ENCODE measurements around the gene CYP27C1.
"Not testable (repeated sequence)": the region's sequence is repeated elsewhere in the genome, so short reads cannot be mapped to it uniquely, and the experiment has no call there.

Gene CYP27C1

GRCh38 chr2:127220768-127221527, 849 bp upstream of the CYP27C1 start:
- DNase-seq = no peak

DNA sequence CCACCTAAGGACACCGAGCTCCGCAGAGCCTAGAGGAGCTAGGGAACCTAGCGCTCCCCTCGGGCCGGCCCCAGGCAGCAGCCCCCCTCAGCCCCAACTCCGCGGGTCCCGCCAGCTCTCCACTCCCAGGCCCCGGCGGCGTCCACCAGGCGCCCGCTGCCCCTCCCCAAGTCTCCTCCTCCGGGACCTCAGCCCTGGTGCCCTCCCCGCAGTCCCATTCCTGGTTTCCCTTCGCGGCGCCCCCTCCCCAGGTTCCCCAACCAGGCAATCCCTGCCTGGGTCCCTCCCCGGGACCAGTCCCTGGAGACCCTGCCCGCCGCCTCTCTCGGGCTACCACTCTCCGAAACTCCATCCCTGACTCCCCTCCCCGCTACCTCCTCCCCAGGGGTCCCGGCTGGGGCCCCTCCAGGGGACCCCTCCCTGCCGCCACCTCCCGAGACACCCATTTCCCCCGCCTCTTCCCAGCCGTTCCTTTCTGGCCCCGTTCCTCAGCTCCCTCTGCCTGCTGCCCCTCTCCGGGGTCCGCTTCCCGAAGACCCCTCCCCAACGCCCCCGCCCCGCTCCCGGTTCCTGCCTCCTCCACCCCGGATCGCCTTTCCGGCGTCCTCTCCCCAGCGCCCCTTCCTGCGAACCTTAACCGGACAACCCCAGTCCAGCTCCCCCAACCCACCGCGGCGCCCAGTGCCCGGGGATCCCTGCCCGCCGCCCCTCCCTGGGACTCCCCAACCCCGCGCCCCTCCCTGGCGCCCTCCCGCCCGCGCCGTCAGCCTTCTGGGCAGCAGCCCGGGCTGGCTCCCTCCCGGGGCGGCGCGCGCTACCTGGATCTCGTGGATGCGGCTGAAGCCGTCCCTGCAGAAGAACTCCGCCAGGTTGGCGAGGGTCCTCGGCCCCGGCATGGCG, 678 bp downstream of the CYP27C1 start:
- DNase-seq = no peak

DNA sequence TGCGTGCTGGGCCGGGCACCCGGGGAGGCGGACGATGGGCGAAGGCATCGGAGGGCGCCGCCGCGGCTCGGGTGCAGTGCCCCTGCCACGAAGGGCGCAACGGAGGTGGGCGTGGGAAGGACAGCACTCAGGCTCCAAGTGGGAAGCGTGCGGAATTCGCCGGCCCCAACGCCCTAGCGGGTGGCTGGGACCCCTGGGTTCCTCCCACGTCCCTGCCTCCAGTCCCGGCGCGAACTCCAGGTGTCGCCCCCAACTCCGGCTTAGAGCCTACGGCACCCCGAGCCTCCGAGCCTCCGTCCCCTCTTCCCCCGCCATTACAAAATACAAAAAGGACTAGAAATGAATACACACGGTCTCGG, 1.3 kb downstream of the CYP27C1 start:
- DNase-seq = no peak

DNA sequence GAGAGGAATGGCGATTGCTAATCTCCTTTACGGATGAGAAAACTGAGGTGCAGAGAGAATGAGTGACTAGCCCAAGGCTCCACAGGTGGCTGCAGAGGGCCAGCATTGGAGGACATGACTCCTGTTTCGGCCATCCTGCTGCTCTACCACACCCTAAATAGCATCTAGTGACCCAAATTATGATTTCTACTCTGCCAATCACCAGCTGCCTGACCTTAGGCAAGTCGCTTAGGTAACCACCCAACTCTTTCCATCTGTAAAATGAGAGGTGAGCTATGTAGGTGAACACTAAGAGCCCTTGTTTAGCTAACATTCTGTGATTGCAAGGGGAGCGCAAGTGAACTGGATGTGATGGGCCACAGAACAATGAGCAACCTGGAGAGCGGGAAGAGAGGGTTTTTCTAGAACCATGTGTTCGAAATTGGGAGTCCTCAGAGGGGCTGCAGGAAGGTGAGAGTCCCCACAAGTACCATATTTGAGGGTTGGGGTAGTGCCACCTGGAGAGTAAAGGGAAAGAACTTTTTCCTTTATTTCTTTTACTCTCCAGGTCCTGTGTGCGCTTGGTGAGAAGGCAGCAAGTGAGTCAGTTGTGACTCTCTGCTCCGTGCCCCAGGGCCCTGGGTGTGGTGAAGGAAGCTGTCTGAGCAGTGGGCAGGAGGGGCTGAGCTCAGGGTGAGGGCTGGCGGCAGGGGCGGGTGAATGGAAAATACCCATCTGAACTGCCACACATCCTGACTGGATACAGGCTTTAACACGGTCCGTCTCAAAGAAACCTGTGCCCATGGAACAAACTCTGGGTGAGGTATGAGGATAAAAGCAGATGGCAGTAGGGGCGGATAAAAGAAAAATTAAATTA, 2.4 kb downstream of the CYP27C1 start:
- no peak for DNase-seq

GRCh38 chr2:127216593-127216992, 3.5 kb downstream of the CYP27C1 start:
- no peak for DNase-seq

DNA sequence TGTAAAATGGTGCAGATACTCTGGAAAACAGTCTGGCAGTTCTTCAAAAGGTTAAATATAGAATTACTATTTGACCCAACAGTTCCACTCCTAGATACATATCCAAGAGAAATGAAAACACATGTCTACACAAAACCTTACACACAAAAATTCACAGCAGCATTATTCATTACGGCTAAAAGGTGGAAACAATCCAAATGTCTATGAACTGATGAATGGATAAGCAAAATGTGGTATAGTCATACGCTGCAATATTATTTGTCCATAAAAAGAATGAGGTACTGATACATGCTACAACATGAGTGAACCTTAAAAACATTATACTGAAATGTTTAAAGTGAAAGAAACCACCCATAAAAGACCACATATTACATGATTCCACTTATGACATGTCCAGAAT, 4.0 kb downstream of the CYP27C1 start:
- no peak for DNase-seq

DNA sequence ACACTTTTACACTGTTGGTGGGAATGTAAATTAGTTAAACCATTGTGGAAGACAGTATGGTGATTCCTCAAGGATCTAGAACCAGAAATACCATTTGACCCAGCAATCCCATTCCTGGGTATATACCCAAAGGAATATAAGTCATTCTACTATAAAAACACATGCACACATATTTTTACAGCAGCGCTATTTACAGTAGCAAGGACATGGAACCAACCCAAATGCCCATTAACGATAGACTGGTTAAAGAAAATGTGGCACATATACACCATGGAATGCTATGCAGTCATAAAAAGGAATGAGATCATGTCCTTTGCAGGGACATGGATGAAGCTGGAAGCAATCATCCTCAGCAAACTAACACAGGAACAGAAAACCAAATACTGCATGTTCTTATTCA, 5.9 kb downstream of the CYP27C1 start:
- not testable (repeated sequence) for DNase-seq

DNA sequence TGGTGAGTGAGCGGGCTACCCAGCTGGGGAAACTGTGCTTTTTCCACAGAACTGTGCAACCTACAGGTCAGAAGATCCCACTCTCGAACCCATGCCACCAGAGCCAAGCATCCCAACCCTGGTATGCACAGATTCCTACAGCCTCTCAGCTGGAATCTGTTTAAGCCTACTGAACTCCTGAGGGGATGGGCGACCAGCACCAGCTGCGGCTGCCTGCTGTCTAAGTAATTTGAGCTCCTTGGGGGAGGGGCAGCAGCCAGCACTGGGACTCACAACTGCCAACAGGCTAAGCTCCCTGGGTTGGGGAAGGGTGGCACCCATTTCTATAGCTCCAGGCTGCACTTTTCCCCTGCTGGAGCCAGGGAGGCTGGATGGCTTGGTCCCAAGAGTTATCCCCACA, 11.8 kb downstream of the CYP27C1 start:
- DNase-seq = peak; percentile 98

DNA sequence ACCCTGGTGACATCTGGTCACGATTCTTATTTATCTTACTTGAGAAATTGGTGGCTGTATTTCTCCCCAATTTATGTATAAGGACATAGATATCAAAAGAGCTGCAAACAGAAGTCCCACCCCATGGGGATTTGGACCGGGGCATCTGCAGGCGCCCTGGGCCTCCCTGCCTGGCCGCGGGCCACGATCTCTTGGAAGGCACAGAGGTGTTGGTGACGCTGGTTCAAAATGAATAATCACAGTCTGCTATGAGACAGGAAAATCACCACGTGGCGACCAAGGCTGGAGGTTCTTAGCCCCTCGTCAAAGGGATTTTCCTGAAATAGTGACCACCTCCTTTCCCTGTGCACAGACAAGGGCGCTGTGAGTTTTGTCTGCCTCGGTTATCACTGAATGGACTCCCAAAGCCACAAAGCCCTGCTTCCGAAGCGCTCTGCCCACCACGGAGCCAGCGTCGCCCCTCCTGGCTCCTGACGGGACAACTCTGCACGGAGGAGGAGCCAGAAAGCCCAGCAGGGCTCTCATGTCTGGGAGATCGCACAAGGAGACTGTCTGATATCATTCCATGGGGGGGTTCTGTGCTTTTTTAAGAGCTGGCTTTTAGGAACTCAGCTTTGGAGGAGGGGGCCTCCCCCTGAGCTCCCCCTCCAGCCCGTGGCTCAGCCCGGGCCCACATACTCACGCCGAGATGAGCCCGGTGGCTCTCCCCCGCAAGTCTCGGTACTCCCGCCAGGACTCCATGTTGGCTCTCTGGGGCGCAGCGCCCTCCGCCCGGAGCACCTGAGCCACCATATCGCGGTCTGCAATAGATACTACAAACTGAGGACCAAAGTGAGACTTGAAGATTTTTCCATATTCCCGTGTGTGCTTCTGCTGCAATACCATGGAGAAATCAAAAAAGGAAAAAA, 14.6 kb downstream of the CYP27C1 start:
- no peak for DNase-seq

- DNase-seq = no peak
Observed at GRCh38 chr2:127201452-127201851, 18.6 kb downstream of the CYP27C1 start.

- no peak for DNase-seq
Observed at GRCh38 chr2:127200962-127201361, 19.1 kb downstream of the CYP27C1 start.

DNA sequence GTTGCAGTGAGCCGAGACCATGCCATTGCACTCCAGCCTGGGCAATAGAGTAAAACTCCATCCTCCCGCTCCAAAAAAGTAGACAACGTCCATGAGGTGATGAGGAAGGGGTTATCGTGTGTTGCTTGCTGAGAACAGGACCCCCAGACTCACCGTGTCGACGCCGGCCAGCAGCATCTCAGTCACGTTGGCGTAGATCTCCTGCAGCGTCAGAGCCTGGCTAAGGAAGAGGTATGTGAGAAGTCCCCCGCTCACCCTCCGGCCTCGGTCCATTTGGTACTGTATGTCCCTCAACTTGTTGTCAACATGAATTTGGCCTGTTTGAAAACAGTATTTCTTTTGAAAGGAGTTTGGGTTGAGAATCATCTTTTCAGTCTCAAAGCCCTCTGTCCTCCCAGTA, 20.9 kb downstream of the CYP27C1 start:
- no peak for DNase-seq

DNA sequence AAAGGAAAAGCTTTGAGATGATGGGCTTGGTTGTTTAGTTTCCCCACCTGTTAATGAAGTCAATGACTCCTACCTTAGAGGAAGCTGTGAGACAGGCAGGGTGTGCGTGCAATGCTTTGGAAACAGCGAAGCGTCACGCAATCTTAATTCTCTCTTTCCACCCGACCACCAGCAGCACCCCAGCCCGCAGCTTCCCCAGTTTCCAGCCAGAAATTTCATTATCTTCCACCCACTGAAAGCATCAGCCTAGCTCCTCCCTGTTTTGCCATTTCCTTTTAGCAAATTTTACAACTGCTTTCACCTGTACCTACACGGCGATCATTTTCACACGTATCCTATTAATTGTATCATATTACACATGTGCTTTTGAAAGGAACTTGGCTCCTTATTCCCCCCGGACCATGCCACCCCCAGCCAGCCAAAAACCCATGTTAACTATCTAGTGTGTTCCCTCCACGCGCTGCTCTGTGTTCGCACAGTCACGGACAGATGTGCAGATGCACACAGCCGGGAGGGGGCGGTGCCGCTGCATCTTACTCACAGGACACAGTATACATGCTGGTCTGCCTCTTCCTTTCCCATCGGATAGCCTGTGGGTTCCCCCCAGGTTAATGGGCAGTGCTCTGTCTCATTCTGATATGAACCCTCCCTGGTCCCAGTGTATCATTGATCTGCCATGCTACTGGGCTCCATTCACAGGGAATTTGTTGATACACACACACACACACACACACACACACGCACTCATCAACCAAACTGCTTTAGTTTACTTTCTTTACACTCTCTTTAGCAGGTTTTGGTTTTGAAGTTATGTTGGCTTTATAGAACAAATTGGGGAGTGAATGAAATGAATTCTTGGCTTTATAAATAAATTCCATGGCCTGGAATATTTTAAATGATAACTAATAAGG, 22.4 kb downstream of the CYP27C1 start:
- peak; percentile 68 for DNase-seq

DNA sequence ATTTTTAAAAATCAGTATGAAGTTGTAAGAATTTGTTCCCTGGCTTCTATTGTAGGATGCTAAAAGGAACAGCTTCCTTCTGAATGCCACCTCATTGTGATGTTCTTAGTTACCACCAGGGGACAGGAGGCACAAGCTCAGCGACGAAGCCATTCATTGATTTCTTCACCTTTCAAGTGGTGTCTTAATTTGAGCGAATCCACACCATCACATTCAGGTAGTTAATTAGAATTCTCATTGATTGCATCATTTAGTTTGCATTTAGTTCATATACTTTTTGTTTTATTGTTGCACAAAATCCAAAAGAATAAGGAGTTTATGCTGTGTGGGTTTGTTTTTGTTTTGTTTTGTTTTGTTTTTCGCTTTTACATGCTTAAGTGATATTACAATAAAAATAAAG, 23.1 kb downstream of the CYP27C1 start:
- DNase-seq = no peak

- DNase-seq = no peak
Observed at GRCh38 chr2:127196549-127196948, 23.6 kb downstream of the CYP27C1 start.

- no peak for DNase-seq
Observed at GRCh38 chr2:127195140-127196074, 24.7 kb downstream of the CYP27C1 start.

- DNase-seq = no peak
Observed at GRCh38 chr2:127194447-127194846, 25.7 kb downstream of the CYP27C1 start.

- no peak for DNase-seq
Observed at GRCh38 chr2:127193967-127194280, 26.2 kb downstream of the CYP27C1 start.

DNA sequence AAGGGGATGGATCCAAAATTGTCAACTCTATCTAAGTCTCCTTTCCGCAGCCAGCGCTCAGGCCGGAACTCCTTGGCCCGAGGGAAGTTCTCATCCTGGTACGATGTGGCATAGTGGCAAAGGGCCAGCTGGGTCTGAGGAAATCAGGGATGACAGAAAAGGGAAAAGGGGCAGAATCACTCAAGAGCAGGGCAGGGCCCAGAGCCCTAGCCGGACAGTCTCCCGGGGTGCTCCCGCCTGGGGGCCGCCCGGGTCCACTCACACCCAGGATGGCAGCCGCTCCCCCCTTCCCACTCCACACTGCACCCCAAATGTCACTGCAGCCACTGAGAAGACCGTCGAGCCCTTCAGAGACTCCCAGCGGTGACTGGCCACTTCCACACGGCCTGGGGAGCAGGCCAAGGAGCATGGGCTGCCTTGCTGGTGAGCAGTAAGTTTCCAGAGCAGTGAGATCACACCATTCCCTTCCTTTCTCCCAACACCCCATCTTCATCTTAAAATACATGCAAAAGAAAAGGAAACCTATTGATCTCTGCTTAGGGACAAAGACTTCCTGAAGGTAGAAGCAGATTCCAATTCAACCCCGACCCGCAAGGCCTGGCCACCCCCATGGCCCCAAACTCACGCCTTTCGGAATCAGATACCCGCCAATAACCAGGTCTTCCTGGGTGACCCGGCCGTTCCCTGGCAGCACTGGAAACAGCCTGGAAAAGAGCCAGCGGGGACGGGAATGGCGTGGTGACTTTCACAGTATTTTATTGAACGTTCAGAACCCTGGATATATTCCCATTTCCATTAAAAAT, 26.7 kb downstream of the CYP27C1 start:
- no peak for DNase-seq
